Measurements from ENCODE around the gene DNAH12.
"Not testable (repeated sequence)": the region's sequence is repeated elsewhere in the genome, so short reads cannot be mapped to it uniquely, and the experiment has no call there.

The DNAH12 gene

DNA sequence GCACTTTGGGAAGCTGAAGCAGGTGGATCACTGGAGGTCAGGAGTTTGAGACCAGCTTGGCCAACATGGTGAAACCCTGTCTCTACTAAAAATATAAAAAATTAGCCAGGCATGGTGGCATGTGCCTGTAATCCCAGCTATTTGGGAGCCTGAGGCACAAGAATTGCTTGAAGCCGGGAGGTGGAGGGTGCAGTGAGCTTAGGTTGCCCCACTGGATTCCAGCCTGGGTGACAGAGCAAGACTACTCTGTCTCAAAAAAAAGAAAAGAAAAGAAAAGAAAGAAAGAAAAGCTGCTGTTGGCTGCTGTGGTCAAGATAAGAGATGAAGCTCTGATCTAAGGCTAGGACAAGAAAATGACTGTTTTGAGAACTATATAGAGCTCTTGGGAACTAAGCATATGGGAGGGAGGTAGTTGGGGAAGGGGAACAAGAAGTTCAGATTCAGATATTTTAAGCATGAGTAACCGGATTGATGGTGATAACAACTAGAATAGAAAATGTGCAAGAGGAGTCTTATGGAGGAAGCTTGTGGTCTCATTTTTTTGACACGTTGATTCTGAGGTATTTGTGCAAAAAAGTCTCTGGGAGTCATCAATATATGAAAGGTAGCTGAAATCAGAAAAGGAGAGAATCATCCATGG is 25.7 kb downstream of the DNAH12 start:
- no peak for DNase-seq

- no peak for DNase-seq
These were observed 32.0 kb downstream of the DNAH12 start for GRCh38 chr3:57512166-57512565.

- DNase-seq = no peak
These were observed 38.2 kb downstream of the DNAH12 start for GRCh38 chr3:57505901-57506300.

GRCh38 chr3:57500506-57500905 is 43.6 kb downstream of the DNAH12 start:
- DNase-seq = no peak

GRCh38 chr3:57497904-57498303 is 46.2 kb downstream of the DNAH12 start:
- no peak for DNase-seq

DNA sequence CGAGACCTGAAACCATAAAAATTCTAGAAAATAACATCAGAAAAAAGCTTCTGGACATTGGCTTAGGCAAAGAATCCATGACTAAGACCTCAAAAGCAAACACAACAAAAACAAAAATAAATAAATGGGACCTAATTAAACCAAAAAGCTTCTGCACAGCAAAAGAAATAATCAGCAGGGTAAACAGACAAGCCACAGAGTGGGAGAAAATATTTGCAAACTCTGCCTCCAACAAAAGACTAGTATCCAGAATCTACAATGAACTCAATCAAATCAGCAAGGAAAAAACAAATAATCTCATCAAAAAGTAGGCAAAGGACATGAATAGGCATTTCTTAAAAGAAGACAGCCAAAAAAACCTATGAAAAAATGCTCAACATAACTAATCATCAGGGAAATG is 59.6 kb downstream of the DNAH12 start:
- no peak for DNase-seq

DNA sequence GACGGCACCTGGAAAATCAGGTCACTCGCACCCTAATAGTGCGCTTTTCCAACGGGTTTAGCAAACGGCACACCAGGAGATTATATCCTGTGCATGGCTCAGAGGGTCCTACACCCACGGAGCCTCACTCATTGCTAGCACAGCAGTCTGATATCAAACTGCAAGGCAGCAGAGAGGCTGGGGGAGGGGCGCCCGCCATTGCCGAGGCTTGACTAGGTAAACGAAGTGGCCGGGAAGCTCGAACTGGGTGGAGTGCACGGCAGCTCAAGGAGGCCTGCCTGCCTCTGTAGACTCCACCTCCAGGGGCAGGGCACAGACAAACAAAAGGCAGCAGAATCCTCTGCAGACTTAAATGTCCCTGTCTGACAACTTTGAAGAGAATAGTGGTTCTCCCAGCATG is 67.0 kb downstream of the DNAH12 start:
- DNase-seq = not testable (repeated sequence)

DNA sequence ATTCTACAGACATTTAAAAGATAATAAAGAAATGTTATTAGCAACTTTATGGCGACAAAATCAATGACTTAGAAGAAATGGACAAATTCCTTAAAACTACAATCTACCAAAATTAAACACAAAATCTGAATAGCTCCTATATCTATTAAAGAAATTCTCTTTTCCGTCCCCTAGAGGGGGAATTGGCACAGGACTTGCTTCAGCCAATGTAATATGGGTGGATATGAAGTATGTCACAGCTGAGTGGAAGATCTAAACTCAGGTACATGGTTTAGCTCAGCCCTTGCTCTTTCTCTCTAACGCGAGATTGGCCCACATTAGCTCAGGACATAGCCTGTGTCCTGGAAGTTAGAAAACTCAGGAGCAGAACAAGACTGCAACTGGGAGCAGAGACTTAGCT is 79.3 kb downstream of the DNAH12 start:
- no peak for DNase-seq

GRCh38 chr3:57464011-57464410 is 80.1 kb downstream of the DNAH12 start:
- DNase-seq = no peak

GRCh38 chr3:57451150-57451846 is 92.8 kb downstream of the DNAH12 start:
- no peak for DNase-seq

DNA sequence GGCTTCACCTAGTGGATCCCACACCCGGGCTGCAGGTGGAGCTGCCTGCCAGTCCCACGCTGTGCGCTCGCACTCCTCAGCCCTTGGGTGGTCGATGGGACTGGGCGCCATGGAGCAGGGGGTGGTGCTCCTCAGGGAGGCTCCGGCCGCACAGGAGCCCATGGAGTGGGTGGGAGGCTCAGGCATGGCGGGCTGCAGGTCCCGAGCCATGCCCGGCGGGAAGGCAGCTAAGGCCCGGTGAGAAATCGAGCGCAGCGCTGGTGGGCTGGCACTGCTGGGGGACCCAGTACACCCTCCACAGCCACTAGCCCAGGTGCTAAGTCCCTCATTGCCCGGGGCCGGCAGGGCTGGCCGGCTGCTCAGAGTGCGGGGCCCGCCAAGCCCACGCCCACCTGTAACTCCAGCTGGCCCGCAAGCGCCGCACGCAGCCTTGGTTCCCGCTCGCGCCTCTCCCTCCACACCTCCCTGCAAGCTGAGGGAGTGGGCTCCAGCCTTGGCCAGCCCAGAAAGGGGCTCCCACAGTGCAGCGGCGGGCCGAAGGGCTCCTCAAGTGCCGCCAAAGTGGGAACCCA is 94.8 kb downstream of the DNAH12 start:
- not testable (repeated sequence) for DNase-seq

- DNase-seq = not testable (repeated sequence)
These were observed 95.7 kb downstream of the DNAH12 start for GRCh38 chr3:57448489-57448888.

DNA sequence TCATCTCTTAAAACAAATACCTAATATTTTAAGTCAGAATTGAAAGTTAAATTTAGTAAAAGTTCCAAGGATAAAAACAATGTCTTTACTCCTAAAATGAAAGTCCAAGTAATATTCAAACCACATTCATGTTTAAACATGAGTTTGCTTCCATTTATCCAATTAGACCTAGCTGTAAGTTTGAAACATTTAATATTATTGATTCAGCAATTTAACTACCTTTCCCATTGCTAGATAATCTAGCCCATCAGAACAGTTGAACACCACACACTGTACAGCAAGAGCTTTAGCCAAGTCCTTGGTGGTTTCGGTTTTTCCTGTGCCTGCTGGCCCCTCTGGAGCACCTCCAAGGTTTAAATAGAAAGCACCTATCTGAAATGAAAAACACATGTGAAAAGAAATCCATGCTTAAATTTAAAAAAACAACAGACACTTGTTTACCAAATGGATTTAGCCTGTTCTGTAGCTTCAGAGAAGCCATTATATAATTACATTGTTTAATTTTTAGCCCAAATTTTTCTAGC is 97.8 kb downstream of the DNAH12 start:
- DNase-seq = peak; percentile 7

GRCh38 chr3:57444469-57444868 is 99.7 kb downstream of the DNAH12 start:
- DNase-seq = no peak

DNA sequence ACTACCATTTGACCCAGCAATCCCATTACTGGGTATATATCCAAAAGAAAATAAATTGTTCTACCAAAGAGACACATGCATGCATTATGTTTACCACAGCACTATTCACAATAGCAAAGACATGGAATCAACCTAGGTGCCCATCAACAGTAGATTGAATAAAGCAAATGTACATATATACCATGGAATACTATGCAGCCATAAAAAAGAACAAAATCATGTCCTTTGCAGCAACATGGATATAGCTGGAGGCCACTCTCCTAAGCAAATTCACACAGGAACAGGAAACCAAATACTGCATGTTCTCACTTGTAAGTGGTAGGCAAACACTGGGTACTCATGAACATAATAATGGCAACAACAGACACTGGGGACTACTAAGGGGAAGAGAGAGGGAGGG is 104.0 kb downstream of the DNAH12 start:
- not testable (repeated sequence) for DNase-seq

DNA sequence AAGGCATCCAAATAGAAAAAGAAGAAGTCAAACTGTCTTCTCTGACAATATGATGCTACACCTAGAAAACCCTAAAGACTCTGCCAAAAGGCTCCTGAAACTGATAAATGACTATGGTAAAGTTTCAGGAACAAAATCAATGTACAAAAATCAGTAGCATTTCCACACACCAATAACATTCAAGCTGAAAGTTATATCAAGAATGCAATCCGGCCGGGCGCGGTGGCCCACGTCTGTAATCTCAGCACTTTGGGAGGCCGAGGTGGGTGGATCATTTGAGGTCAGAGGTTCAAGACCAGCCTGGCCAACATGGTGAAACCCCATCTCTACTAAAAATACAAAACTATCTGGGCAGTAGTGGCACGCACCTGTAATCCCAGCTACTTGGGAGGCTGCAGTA is 105.7 kb downstream of the DNAH12 start:
- DNase-seq = not testable (repeated sequence)

- DNase-seq = no peak
These were observed 107.9 kb downstream of the DNAH12 start for GRCh38 chr3:57436195-57436761.

DNA sequence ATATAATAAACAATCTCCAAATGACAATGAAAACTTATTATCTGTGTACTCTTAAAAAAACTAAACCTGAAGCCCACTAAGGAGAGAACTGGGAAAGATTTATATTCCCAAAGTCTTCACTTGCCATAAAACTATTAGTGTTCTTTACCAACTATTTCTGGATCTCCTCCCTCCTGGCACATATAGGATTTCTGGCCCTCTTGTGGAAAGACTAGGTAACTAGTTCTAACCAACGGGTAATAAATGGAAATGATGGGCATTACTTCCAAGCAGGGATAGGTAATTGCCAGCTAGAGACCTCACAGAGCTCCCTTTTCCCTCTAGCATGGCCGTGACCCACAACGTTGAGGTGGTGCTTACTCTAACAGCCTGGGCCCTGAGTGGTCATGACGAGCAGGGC is 110.1 kb downstream of the DNAH12 start:
- DNase-seq = peak; percentile 22

- no peak for DNase-seq
These were observed 120.8 kb downstream of the DNAH12 start for GRCh38 chr3:57423335-57423734.

DNA sequence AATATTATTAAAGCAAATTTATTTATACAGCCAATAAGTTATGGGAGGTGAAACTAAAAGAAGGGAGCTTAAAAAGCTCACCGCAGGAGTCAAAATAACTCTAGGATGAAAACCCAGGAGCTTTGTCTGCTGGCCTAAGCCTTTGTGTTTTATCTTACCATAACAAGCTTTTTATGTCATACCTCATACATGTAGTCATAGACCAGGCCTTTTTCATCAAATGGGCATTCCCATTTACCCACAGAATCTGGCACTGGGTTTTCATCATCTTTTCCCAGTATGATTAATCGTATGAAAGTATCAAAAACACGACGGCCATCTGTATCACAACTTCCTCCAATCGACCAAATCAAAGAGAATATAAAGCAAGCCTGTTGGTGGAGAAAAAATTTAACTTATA is 122.8 kb downstream of the DNAH12 start:
- DNase-seq = no peak

DNA sequence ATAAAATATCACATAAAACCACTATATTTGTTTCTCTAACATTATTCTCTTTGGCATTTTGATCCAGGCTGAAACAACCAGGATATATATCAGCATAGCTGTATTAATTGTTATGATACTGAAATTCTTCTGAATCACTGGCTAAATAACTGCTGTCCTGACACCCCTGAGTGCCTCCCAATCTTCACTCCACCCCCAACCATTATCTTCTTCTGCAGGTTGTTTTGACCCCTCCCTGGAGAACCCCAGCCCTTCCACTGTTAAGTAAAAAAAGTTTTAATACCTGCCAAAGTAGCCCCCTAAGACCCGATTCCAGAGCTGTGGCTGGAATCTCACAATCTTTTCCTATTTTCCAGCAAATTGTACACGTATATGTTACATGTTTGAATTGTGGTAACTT is 124.1 kb downstream of the DNAH12 start:
- DNase-seq = no peak

DNA sequence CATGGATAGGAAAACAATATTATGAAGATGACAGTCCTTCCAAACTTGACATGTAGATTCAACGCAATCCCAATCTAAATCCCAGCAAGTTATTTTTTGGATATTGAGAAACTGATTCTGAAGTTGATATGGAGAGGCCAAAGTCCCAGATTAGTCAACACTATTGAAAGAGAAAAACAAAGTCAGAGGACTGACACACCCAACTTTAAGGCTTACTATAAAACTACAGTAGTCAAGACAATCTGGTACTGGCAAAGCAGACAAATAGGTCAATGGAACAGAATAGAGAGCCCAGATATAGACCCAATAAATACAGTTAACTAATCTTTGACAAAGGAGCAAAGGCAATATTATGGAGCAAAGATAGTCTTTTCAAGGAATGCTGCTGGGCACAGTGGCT is 132.4 kb downstream of the DNAH12 start:
- DNase-seq = no peak

DNA sequence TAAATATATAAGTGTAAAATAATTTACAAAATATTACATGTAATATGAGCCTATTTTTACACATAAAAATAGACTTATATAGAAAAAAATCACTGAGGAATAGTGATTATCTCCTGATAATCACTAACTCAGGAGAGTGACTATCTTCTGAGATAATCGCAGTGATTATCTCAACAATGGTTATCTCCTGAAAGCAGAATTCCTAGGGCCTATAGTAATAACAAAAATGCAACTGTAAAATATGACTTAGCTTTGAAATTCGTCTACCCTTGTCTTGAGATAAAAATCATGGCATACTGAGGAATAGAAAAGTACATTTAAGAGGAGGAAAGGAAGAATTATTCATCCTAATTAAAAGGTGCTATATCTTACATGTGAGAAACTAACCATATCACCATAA is 134.7 kb downstream of the DNAH12 start:
- no peak for DNase-seq

DNA sequence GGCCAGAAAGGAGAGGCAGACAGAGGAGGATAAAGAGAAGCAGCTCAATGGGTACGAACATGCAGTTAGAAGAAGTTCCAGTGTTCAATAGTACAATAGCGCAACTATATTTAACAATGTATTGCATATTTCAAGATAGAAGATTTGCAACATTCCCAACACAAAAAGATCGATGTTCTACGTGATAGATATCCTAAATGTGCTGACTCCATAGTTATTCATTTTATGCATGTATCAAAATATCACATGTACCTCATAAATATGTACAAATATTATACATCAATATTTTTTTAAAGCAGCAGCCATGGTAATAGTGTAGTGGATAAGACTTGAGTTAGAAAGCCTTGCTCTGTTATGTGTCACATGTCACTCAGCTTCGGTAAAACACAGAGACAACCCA is 141.5 kb downstream of the DNAH12 start:
- no peak for DNase-seq
